Activated CD8-positive, alpha-beta memory T cell treated with anti-CD3 and anti-CD28 coated beads, Interleukin-2, amount 50 U/mL, for 24 hours (primary cell): ENCODE measurements around the gene TELO2.
"Not testable (repeated sequence)": the region's sequence is repeated elsewhere in the genome, so short reads cannot be mapped to it uniquely, and the experiment has no call there.

Source experiments
- DNase-seq: peaks from one replicate; pipeline ENCODE4 v3.0.0-alpha.2; 2020; ENCODE audit errors: extremely low read depth

Gene TELO2

DNA sequence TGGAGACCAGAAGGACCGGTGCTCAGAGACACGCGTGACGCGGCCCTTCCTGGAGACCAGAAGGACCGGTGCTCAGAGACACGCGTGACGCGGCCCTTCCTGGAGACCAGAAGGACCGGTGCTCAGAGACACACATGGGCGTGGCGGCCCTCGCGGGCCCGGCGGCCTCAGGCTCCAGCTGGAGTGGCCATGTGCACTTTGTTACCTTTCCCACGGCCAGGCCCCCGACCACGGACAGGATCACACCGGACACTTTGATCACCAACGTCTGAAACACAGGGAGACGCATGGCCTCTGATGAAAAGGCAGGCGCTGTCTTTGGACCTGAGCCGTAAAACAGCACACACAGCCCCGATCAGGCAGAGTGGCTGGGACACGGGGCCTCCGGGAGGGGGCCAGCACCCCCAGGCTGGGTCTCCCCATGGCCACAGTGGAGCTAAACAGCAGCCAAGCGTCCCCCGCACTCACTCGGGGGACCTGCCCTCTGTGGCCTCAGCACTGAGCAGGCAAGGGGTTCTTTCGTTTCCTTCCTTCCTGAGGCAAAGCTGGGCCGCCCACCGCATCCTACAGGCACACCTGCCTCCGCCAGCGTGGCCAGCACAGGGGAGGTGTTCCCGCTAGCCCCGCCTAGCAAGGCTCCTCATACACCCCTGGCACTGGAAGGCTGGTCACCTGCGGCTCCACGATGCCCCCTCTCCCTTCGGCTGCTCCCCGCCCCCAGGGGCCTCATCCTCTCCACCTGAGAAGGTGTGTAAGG is 35.5 kb upstream of the TELO2 start:
- no peak for DNase-seq

DNA sequence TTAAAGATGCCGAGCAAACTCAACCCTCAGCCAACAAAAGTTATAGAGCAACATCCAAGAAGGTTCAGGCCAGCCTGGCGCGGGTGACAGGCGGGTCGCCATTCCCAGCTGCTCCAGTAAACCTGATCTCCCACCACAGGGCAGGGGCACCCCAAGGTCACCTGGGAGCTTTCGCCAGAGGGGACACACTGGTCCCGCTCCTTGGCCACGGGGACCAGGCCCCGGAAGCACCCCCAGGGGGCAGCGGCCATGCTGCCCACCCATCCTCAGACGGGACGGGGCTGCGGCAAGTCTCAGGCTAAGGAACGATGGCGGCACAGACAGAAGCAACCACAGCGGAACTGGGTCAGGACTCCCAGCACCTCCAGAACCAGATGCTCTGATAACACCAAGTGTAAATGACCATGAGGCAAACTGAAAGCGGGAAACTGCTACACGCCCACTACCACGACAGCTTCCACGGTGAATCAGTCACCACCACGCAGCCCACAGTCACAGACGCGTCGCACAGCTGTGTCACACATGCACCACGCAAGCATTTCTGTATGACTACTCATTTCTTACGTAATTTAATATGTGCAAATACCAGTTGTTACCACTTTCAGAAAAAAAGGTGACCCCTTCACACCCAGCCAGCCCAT is 34.7 kb upstream of the TELO2 start:
- no peak for DNase-seq

DNA sequence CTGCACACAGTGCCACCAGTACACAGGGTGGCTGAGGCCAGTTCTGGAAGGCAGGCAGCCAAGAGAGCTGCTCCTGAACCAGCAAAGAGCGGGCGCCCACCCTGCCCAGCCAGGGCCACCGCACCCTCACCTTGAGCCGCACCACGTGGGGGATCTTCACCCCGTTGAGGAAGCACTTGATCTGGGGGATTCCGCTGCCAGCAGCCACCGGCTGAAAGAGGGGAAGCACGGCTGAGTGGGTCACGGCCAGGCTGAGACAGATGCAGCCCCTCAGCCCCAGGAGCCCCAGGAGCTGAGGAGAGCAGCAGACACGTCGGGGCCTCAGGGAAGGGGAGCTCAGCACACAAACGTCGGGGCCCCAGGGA is 34.2 kb upstream of the TELO2 start:
- DNase-seq: no peak

DNA sequence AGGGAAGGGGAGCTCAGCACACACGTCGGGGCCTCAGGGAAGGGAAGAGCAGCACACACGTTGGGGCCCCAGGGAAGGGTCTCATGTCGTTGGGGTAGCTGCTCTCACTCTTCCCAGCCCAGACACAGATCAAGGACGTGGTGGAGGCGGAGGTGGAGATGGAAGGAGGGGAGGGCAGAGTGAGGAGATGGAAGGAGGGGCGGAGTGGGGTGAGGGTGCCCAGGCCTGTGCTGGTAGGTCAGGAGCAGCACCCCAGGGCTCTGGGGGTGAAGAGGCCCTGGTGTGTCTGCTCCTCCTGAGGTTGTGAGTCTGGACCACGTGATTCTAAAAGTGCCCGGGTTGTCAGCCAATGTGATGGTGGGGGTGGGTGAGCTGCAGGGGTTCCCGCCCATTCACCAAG is 33.2 kb upstream of the TELO2 start:
- DNase-seq: no peak

DNA sequence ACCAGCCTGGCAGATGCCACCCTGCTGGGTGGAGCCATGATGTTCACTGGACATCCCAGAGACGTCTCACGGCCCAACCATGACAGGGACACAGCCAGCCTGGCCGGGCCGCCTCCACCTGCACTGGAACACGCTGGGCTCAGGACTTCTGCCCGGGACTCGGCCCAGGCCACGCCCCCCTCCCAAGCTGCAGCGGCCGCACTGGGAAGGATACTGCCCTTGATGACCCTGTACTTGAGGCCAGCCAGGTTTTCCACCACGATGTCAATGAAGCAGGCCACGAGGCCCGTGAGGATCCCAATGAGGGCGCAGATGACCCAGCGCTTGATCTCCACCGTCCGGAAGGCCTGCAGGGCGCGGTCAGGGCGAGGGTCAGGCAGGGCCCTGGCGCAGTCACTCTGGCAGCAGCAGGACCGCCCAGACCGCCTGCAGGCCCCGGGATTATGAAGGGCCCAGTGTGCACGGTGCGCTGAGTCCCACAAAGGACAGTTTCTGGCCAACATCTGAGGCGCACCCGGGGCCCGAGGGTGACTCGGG is 32.5 kb upstream of the TELO2 start:
- DNase-seq: no peak

DNA sequence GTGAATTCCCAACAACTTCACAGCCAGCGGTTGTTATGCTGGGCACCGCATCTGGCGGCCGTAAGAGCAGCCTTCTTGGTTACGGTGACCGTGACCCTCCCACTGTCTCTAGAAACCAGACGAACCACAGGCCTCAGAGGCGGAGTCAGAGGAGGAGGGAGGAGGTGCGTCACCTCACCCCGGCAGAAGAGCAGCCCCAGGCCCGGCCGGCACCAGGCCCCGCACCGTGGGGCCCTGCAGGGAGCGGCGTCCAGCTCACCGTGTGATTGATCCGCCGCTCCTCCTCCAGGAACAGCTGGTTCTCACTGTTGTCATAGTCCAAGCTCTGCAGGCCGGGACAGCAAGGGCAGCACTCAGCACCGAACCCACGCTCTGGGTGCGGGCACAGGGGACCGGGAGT is 32.0 kb upstream of the TELO2 start:
- no peak for DNase-seq

DNA sequence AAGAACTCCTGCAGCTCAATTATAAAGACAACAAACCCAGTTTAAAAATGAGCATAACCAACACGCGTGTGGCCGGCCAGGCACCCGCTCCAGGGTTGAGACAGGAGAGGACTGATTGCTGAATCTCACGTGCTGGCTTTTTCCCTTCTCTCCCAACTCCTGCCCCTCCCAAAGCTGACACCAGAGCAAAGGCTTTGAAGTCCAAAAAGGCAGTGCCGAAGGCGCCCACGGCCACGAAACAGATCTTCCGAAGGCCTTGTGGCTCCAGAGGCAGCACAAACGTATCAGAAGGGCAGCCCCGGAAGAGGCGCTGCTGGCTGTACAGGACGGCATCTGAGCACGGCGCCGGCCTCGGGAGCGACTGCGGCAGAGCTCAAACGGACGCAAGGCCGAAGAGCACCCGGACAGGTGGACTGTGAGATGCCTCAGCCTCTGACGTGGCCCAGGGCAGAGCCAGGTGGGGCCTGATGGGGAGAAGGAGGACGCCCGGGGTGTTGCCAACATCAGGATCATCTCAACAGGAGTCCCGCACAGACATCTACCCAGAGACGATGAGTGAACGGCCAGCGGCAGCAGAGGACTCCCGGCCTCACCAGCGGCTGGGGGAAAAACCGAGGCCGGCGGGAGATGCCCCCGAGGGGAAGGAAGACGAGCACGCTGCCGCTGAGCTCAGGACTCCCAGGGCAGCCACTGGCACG is 28.8 kb upstream of the TELO2 start:
- no peak for DNase-seq

DNA sequence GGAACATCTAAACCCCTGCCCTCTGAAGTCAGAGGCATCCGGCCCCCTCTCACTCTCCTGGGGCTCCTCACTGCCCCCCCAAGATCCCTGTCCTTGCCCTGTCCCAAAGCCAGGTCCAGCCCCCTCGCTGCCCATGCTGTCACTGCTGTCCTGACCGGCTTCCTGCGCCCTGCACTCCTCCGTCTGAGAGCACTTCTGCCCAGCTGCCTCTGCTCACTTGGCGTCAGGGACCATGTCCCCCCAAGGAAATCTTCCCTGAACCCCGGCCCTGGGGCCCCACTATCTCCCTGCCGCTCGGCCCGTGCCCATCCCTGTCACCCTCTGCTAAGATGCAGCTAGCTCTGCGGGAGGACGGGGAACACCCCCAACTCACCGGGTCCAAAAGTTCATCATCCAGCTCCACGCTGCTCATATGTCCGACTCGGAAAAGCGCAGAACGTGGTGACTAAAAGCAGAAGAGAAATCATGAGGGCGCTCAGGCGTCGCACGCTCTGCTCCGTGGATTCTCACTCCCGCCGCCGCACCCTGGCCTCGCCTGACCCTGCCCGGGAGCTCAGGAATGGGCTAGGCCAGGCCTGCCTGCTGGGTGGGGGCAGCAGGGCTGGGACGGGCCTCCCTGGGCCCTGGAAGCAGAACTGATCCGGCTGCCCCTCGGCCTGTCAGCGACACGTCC is 28.1 kb upstream of the TELO2 start:
- DNase-seq: no peak

DNA sequence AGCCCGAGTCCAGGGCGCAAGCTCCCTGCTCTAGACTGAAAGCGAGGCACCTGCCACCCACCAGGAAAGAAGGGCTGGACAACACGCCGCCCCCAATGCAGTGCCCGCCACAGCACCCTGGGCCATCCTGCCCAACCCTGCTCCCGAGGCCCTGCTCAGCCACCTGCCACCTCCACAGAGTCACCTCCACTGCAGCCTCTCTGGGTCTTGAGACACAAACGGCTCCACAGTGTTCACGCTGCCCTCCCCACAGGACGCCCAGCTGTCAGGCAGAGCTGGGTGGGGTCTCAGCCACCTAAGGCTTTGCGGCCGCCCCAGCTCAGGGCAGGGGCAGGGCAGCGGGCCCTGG is 27.6 kb upstream of the TELO2 start:
- DNase-seq: no peak

DNA sequence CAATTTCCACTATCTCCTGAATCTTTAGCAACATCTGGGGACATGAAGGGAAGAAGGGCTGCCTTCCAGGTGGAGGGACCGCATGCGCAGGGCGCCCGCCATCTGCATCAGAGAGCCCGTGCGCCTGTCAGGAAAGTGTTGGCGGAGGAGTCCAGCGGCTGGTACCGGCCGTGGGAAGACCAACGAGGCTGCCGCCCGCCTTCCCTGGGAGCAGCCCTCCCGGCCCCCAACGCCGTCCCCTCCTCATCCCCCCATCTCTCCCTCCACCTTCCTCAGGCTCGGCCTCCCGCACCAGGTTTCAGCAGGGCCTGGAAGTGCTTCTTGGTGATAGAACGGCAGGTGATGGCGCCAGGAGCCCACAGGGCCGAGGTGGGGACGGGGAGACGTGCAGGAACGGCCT is 27.1 kb upstream of the TELO2 start:
- DNase-seq: no peak

DNA sequence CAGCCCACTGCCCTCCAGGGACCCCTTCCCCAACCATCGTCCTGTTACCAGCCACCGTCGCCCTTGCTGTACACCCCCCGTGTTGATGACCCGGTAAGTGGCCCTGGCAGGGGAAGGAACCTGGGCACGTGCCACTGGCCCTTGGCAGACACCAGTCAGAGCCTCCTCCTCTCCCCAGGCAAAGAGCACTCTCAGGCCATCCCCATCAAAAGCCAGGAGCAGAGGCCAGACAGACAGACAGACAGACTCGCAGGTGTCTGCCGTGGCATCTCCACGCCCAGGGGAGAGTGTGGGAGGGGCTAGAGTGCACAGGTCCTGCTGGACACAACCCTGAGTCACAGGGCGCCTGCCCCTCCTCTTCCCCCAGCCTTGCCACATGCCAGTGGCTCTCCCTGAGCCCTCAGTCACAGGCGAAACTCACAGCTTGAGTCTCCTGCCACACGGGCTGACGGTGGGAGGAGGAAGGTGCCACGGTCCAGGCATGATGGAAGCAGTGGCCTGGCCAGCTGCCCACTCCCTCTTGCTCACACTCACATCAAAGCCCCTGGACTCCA is 26.1 kb upstream of the TELO2 start:
- no peak for DNase-seq

DNA sequence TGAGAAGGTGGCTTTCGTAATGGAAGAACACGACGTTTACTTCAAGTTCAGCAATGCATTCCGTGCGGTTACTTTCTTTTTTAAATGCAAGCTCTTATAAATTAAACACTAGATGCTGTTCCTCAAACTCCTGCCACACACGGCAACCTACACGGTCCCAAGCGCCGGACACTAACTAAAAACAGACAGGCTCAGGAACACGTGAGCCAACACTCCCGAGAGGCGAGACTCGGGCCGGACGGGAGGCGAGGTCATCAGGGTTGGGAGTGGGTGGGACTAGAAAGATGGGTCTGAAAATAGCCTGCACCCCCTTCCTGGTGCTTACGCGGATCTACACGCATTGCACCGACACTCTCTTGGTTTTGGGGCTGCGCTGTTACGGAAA is 24.7 kb upstream of the TELO2 start:
- DNase-seq: no peak

DNA sequence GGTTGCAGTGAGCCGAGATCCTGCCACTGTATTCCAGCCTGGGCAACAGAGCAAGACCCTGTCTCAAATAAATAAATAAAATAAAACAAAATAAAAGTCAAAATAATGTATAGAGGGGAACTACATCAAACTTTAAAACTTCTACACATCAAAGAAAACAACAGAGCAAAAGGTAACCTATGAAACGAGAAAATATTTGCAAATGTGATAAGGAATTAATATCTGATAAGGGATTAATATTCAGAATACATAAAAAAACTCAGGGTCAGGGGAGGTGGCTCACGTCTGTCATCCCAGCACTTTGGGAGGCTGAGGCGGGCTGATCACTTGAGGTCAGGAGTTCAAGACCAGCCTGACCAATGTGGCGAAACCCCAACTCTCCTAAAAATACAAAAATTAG is 24.0 kb upstream of the TELO2 start:
- DNase-seq: not testable (repeated sequence)

DNA sequence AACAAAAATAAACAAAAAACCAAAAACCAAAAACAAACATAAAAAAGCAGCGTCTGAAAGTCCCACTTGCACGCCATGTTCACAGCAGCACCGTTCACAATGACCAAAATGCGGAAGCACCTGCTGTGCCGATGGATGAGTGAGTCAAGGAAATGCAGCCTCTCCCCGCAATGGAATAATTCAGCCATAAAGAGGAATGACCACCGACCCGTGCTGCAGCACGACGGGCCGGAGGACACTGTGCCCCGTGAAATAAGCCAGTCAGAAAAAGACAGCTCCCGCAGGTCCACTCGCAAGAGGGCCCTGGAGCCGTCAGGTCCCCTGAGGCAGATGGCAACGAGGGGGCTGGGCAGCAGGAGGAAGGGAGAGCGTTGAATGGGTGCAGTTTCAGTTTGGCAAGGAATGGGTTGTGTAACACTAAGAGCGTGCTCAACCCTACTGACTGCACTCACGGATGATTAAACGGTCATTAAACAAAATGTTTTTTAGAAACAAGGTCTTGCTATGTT is 23.4 kb upstream of the TELO2 start:
- DNase-seq: no peak

DNA sequence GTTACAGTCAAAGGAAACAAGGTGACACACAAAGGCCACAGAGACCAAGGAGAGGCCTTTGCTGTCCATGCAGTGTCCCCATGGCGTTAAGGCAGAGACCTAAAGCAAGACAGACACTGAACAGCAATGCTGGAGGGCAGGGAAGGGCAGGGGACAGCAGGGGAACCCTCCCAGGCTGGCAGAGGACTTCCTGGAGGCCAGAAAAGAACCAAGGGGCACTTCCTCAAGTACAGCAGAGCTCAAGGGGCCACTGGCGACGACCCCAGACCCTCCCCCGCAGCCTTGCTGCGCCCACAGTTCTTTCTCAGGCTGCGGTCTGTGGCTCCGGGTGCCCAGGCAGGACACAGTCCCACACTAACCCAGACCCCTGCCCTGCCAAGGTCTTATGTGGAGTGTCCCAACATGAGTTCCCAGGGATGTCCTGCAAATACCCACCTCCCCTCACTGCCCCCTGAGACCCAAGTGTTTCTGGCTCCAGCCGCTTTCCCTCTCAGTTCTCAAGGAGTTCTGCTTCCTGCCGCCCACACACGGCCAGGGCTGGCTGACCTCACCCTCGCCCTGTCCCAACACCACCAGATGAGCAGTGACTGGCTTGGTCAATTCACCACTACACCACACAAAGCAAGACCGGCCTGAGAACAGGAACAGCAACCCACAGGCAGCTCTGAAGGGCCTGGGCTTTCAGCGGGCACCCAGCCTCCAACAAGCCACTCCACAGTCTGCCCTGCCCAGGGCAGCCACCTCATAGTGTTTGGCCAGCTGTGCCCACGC is 22.5 kb upstream of the TELO2 start:
- DNase-seq: no peak

DNA sequence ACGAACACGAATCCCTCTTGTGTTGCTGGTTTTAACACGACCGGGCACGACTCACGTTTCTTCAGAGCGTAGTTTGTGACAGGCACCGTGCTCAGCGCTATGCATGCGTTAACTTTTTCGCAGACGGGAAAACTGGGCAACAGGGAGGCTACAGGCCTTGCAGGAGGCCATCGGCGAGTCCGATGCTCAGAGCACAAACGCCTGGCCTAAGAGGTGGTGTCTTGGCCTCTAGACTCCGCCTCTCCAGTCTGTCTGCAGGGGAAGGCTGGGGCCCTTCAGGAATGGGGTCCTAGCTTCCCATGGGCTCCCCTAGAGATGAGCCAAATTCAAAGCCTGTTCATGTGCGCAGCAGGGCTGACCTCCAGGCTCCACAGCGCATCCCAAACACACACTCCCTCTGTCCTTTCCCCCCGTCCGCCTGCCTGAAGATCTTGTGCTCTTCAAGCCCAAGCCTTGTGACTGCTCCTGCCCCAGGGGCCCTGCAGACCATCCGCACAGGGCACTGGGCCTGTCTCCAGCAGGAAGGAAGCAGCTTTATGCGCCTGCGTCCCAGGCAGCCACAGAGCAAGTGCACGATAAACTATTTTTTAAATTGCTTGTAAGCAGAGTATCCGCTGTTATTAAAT is 21.5 kb upstream of the TELO2 start:
- no peak for DNase-seq

DNA sequence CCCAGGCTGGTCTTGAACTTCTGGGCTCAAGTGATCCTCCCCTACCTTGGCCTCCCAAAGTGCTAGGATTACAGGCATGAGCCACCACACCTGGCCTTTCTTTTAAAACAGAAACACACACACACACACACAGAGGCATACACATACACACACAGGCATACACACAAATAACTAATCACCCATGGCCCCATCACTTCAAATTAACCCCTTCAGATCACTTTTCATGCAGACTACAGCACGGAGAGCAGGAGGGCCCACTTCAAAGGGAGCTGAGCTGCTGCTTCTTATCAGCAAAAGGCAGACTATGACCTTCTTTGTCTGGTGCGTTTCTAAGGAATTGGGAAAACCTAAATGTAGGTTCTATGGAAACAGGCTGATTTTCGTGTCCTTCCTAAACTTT is 20.2 kb upstream of the TELO2 start:
- DNase-seq: no peak

DNA sequence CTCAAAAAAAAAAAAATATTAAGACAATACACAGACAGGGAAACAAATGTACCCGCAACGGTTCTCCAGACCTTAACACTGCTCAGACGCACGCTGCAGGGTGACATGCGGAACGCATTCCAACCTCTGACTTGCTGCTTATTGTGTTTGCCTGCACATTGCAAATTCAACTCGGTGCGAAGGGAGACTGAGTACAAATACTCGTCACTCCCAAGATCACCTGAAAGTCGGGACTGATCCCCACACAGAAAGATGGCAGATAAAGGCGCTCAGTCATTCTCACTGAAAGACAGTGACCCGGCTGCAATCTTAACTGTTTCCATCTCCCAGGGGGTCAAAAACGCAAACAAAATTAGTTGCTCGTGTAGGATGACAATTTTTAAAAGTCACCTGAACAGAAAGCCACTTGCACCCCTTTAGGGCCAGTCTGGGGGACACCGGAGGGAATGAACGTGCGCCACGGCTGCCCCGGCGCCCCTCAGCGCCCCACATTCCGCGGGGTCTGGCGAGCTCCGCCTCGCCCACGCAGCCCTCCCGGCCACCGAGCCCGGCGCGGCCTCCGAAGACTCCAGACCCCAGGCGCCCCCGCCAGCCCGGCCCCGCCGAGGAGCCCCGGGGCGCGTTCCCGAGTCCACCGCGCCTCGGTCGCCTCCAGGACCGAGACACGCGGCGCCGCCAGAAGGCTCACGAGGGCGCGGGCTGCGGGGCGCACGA is 18.9 kb upstream of the TELO2 start:
- DNase-seq: no peak

DNA sequence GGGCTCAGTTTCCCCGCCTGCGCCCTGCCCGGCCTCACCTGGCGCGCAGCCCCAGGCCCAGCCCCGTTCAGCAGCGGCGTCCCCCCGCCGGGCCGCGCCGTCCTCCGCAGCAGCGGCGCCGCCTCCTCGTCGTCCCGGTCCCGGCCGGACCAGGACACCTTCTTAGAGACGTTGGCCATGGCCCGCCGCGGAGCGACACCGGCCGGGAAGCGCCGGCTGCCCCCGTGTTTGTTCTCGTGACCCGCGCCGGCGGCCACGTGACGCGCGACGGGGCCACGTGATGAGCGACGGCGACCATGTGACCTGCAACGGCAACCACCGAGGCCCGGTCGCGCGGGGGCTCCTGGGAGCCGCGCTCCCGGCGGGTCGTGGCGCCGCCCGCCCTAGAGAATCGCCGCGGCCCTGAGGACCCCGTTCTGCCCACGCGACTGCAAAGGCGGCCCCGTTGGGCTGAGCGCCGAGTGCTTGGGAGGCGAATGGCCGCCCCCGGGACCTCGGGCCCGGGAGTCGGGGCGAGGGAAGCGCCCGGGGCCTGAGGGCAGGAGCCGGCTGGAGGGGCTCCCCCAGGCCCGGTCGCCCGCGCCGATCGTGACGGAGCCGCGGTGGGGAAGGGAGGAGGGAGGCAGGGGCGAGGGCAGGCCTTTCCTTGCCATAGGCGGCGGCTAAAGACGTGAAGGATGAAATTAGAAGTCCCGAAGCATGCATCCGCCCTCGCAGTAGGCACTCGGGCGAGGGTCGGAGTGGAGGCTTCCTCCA is 18.2 kb upstream of the TELO2 start, which contains the start of gene CLCN7:
CLCN7 (minus strand) TSS at position 233 of the 756 bp plus-strand sequence; CDS start at position 179, 54 bp downstream.
- DNase-seq: peak; percentile 76
